H9 (cell line): ENCODE data around the gene FAM156A. TPM values are rescaled to one million over a fixed set of nuclear protein-coding genes. Genes with fewer than 3 reads are reported as not detected.
"Not testable (repeated sequence)": the region's sequence is repeated elsewhere in the genome, so short reads cannot be mapped to it uniquely, and the experiment has no call there.

Experiments
- DNase-seq: peaks from one replicate; pipeline ENCODE4 v3.0.0-alpha.2; 2017
- H2AFZ ChIP-seq: one replicate; pipeline ENCODE4 v1.6.1; 2013; ENCODE audit warnings: mild to moderate bottlenecking, low read length, control low read depth, moderate library complexity
- H2AK5ac ChIP-seq: 2 replicates; pipeline ENCODE4 v1.6.1; 2013; ENCODE audit warnings: low read length, control low read depth, mixed read lengths; ENCODE audit not compliant: insufficient read length
- H2BK120ac ChIP-seq: one replicate; pipeline ENCODE4 v1.6.1; 2013; ENCODE audit warnings: low read depth, mild to moderate bottlenecking, low read length, control low read depth, inconsistent platforms; ENCODE audit not compliant: poor library complexity, severe bottlenecking
- H2BK12ac ChIP-seq: 2 replicates; pipeline ENCODE4 v1.6.1; 2013; ENCODE audit warnings: low read length, control low read depth, mixed read lengths, low read depth; ENCODE audit not compliant: insufficient read length
- H2BK15ac ChIP-seq: 2 replicates; pipeline ENCODE4 v1.6.1; 2013; ENCODE audit warnings: low read depth, low read length, control low read depth
- H2BK20ac ChIP-seq: one replicate; pipeline ENCODE4 v1.6.1; 2013; ENCODE audit warnings: low read depth, mild to moderate bottlenecking, low read length, control low read depth, inconsistent platforms; ENCODE audit not compliant: poor library complexity, severe bottlenecking
- H2BK5ac ChIP-seq: 2 replicates; pipeline ENCODE4 v1.6.1; 2013; ENCODE audit warnings: low read length, control low read depth, mixed read lengths; ENCODE audit not compliant: insufficient read length
- H3K14ac ChIP-seq: 2 replicates; pipeline ENCODE4 v1.6.1; 2013; ENCODE audit warnings: low read length, control low read depth; ENCODE audit not compliant: insufficient read depth
- H3K18ac ChIP-seq: 2 replicates; pipeline ENCODE4 v1.6.1; 2013; ENCODE audit warnings: low read depth, mild to moderate bottlenecking, mixed read lengths, low read length, control low read depth; ENCODE audit not compliant: insufficient read length
- H3K23ac ChIP-seq: 2 replicates; pipeline ENCODE4 v1.6.1; 2013; ENCODE audit warnings: low read length, control low read depth, mixed read lengths, low read depth; ENCODE audit not compliant: insufficient read length
- H3K23me2 ChIP-seq: 2 replicates; pipeline ENCODE4 v1.6.1; 2013; ENCODE audit warnings: low read depth, mild to moderate bottlenecking, mixed read lengths, low read length, control low read depth; ENCODE audit not compliant: insufficient read length, poor library complexity, severe bottlenecking
- H3K27ac ChIP-seq: 2 replicates; pipeline ENCODE4 v1.5.1; 2013; ENCODE audit warnings: low read length, control low read depth, mixed read lengths, low read depth; ENCODE audit not compliant: insufficient read length
- H3K27me3 ChIP-seq: 2 replicates; pipeline ENCODE4 v1.6.1; 2013; ENCODE audit warnings: low read length, control low read depth, inconsistent platforms; ENCODE audit not compliant: insufficient read depth
- H3K4ac ChIP-seq: 2 replicates; pipeline ENCODE4 v1.6.1; 2013; ENCODE audit warnings: low read depth, mild to moderate bottlenecking, control low read depth, inconsistent platforms, low read length, moderate library complexity
- H3K4me1 ChIP-seq: 2 replicates; pipeline ENCODE4 v1.6.1; 2013; ENCODE audit warnings: low read length, control low read depth, inconsistent platforms; ENCODE audit not compliant: insufficient read depth
- H3K4me2 ChIP-seq: 2 replicates; pipeline ENCODE4 v1.6.1; 2013; ENCODE audit warnings: low read length, control low read depth, mixed read lengths; ENCODE audit not compliant: insufficient read length, insufficient read depth
- H3K56ac ChIP-seq: 2 replicates; pipeline ENCODE4 v1.6.1; 2013; ENCODE audit warnings: low read depth, mild to moderate bottlenecking, mixed read lengths, low read length, control low read depth; ENCODE audit not compliant: insufficient read length
- H3K79me1 ChIP-seq: 2 replicates; pipeline ENCODE4 v1.6.1; 2013; ENCODE audit warnings: low read depth, mild to moderate bottlenecking, moderate library complexity, low read length, control low read depth, inconsistent platforms; ENCODE audit not compliant: insufficient read depth, poor library complexity, severe bottlenecking
- H3K79me2 ChIP-seq: 2 replicates; pipeline ENCODE4 v1.6.1; 2013; ENCODE audit warnings: low read length, control low read depth, inconsistent platforms; ENCODE audit not compliant: insufficient read depth
- H3K9ac ChIP-seq: 2 replicates; pipeline ENCODE4 v1.6.1; 2013; ENCODE audit warnings: low read length, control low read depth, mixed read lengths; ENCODE audit not compliant: insufficient read length; ENCODE audit errors: extremely low read depth
- H3K9me3 ChIP-seq: one replicate; pipeline ENCODE4 v1.6.1; 2013; ENCODE audit warnings: low read depth, low read length, inconsistent platforms; ENCODE audit not compliant: control insufficient read depth
- H3T11ph ChIP-seq: one replicate; pipeline ENCODE4 v1.6.1; 2013; ENCODE audit warnings: mild to moderate bottlenecking, low read length, control low read depth, inconsistent platforms
- H4K20me1 ChIP-seq: one replicate; pipeline ENCODE4 v1.6.1; 2013; ENCODE audit not compliant: control insufficient read depth, insufficient read length, insufficient read depth
- H4K5ac ChIP-seq: 2 replicates; pipeline ENCODE4 v1.6.1; 2013; ENCODE audit warnings: low read depth, mild to moderate bottlenecking, mixed read lengths, low read length, control low read depth; ENCODE audit not compliant: insufficient read length
- H4K8ac ChIP-seq: replicated peaks from 2 replicates; pipeline ENCODE4 v1.6.1; 2013; ENCODE audit warnings: low read length, control low read depth, mixed read lengths, low read depth; ENCODE audit not compliant: insufficient read length
- H4K91ac ChIP-seq: 2 replicates; pipeline ENCODE4 v1.6.1; 2013; ENCODE audit warnings: low read depth, mild to moderate bottlenecking, moderate library complexity, mixed read lengths, low read length, control low read depth; ENCODE audit not compliant: insufficient read length
- H3K27ac Mint-ChIP-seq, 3 experiments: 2 replicates in 2 of 3; 3 replicates in 1 of 3; pipeline ENCODE4 v1.8.0; 2020 to 2021; ENCODE audit warnings: mixed read lengths in 3 of 3, mild to moderate bottlenecking in 1 of 3, moderate library complexity in 1 of 3
- H3K27me3 Mint-ChIP-seq: 2 replicates; pipeline ENCODE4 v1.8.0; 2021; ENCODE audit warnings: low read depth, mild to moderate bottlenecking, moderate library complexity, mixed read lengths
- H3K36me3 Mint-ChIP-seq, 3 experiments: 2 replicates in 2 of 3; 3 replicates in 1 of 3; pipeline ENCODE4 v1.8.0; 2020 to 2021; ENCODE audit warnings: low read depth in 3 of 3, mixed read lengths in 3 of 3; ENCODE audit not compliant: insufficient read depth in 1 of 3
- H3K4me1 Mint-ChIP-seq, 2 experiments: 2 replicates each; pipeline ENCODE4 v1.8.0; 2020; ENCODE audit warnings: mixed read lengths in 2 of 2
- H3K4me3 Mint-ChIP-seq, 2 experiments: 2 replicates in 1 of 2; 3 replicates in 1 of 2; pipeline ENCODE4 v1.8.0; 2020 to 2021; ENCODE audit warnings: mild to moderate bottlenecking in 2 of 2, mixed read lengths in 2 of 2, moderate library complexity in 1 of 2
- H3K9me3 Mint-ChIP-seq, 2 experiments: 2 replicates in 1 of 2; 3 replicates in 1 of 2; pipeline ENCODE4 v1.8.0; 2020; ENCODE audit warnings: mild to moderate bottlenecking in 2 of 2, mixed read lengths in 2 of 2, moderate library complexity in 1 of 2
- WGBS: extraction: QIAGEN DNeasy Blood & Tissue Kit; methylation state at CpG from one replicate; pipeline ENCODE4 v1.1.7; 2013; ENCODE audit warnings: missing lambda C conversion rate, low lambda C conversion rate, mixed read lengths; ENCODE audit not compliant: insufficient read length; ENCODE audit errors: extremely low coverage; 5-methylcytosine and 5-hydroxymethylcytosine counted together
- total RNA-seq: library from RNA; stranded (reverse); gene quantifications from 2 replicates; pipeline ENCODE4 v1.2.1, GENCODE V29; 2021

FAM156A gene
- total RNA-seq, 1 experiment from 2014 or later: 15.7 TPM

GRCh38 chrX:52974336-52974992 lies 16.1 kb upstream of the FAM156A start:
- H4K91ac ChIP-seq, H3K18ac ChIP-seq, H3K4me2 ChIP-seq, H3K23me2 ChIP-seq, H3K27me3 ChIP-seq, H3K9ac ChIP-seq, H2BK5ac ChIP-seq, H3K4me1 ChIP-seq, H2BK120ac ChIP-seq, H4K20me1 ChIP-seq, H4K5ac ChIP-seq, H4K8ac ChIP-seq, H2AK5ac ChIP-seq, H3K79me2 ChIP-seq, H3K79me1 ChIP-seq, DNase-seq, H3K23ac ChIP-seq, H3K27ac ChIP-seq, H2BK20ac ChIP-seq, H3T11ph ChIP-seq, H3K14ac ChIP-seq, H3K36me3 Mint-ChIP-seq, H3K4ac ChIP-seq, H3K4me1 Mint-ChIP-seq, H3K27me3 Mint-ChIP-seq, H2BK15ac ChIP-seq, H3K27ac Mint-ChIP-seq, H2AFZ ChIP-seq, H2BK12ac ChIP-seq, H3K56ac ChIP-seq, H3K4me3 Mint-ChIP-seq: not testable (repeated sequence)
- peaks cover 40 to 41% of the 10 kb centered on the region in 2 experiments for H3K9me3 Mint-ChIP-seq
- peaks cover 15% of the 10 kb centered on the region for H3K9me3 ChIP-seq
- WGBS: no CpG with 5 or more reads among the region's 8 CpGs

DNA sequence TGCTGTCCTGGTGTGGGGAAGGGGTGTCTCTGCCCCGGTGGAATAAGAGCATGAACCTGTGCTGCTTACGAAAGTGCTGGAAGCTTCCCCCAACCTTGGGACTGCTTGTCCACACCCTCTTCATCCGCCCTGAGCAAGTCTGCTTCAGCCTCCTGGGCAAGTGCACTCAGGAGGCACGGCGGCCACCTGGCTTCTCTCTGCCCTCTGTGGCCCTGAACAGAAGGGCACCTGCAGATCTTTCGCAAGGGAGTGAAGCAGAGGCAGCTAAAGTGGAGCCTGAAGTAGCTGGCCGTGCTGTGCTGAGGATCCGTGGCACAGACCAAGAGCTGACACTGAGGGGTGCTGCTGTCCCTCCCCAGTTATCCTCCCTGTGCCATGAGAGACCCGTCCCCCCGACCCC lies 9.6 kb upstream of the FAM156A start:
- H3K36me3 Mint-ChIP-seq, H3K79me2 ChIP-seq, DNase-seq, H3K27me3 ChIP-seq, H3K9me3 ChIP-seq, H3K4me1 Mint-ChIP-seq, H2BK15ac ChIP-seq, H3K56ac ChIP-seq, H3K27ac Mint-ChIP-seq, H3K27ac ChIP-seq, H2BK5ac ChIP-seq, H4K5ac ChIP-seq, H3K27me3 Mint-ChIP-seq, H2BK12ac ChIP-seq, H3K4me1 ChIP-seq, H3K4me3 Mint-ChIP-seq, H3K4ac ChIP-seq, H2AK5ac ChIP-seq, H3K4me2 ChIP-seq, H4K20me1 ChIP-seq, H3K9ac ChIP-seq, H3K14ac ChIP-seq, H3T11ph ChIP-seq, H2BK120ac ChIP-seq, H3K79me1 ChIP-seq, H4K91ac ChIP-seq, H3K23ac ChIP-seq, H3K23me2 ChIP-seq, H4K8ac ChIP-seq, H2AFZ ChIP-seq, H2BK20ac ChIP-seq, H3K9me3 Mint-ChIP-seq, H3K18ac ChIP-seq: not testable (repeated sequence)
- WGBS: no CpG with 5 or more reads among the region's 10 CpGs
